AG04449 (cell line): ENCODE measurements around the gene DNMBP.
"Not testable (repeated sequence)": the region's sequence is repeated elsewhere in the genome, so short reads cannot be mapped to it uniquely, and the experiment has no call there.

Source experiments
- CTCF ChIA-PET: fragments of 350-600 bp; formaldehyde crosslinking; extraction: SDS; loops from one replicate; lab custom pipeline; 2021; ENCODE audit warnings: antibody characterized with exemption; lab: Yijun Ruan, JAX
- POLR2A ChIA-PET: fragments of 400-600, 350-600 bp; formaldehyde crosslinking; extraction: SDS; loops from one replicate; lab custom pipeline; 2020; ENCODE audit warnings: antibody characterized with exemption, inconsistent platforms; lab: Yijun Ruan, JAX
- DNase-seq: peaks from one replicate; pipeline ENCODE4 v3.0.0-alpha.2; 2010; ENCODE audit warnings: low read depth, low spot score
- H3K4me3 ChIP-seq: 2 replicates; pipeline ENCODE4 v1.5.1; 2011; ENCODE audit warnings: low read depth, mild to moderate bottlenecking, control low read depth, low read length
- TF ChIP-seq, protein P1 (sequence below): IDR thresholded peaks from one replicate; pipeline ENCODE4 v1.5.1; 2011; ENCODE audit warnings: mild to moderate bottlenecking, moderate library complexity, low read length, control low read depth, inconsistent platforms; ENCODE audit not compliant: insufficient read depth; ENCODE audit errors: missing control alignments

The DNMBP gene

GRCh38 chr10:99975106-99975829 lies 34.5 kb downstream of the DNMBP start:
- no peak for DNase-seq
- TF ChIP-seq, protein P1, sequence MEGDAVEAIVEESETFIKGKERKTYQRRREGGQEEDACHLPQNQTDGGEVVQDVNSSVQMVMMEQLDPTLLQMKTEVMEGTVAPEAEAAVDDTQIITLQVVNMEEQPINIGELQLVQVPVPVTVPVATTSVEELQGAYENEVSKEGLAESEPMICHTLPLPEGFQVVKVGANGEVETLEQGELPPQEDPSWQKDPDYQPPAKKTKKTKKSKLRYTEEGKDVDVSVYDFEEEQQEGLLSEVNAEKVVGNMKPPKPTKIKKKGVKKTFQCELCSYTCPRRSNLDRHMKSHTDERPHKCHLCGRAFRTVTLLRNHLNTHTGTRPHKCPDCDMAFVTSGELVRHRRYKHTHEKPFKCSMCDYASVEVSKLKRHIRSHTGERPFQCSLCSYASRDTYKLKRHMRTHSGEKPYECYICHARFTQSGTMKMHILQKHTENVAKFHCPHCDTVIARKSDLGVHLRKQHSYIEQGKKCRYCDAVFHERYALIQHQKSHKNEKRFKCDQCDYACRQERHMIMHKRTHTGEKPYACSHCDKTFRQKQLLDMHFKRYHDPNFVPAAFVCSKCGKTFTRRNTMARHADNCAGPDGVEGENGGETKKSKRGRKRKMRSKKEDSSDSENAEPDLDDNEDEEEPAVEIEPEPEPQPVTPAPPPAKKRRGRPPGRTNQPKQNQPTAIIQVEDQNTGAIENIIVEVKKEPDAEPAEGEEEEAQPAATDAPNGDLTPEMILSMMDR, result no peak
- POLR2A ChIA-PET, result interaction anchor here (1.0 to 2.4 kb wide), 2 partner anchors 9 kb away, joined by 3 to 23 read pairs; no protein-coding TSS in a partner anchor
- no peak overlapping the region for H3K4me3 ChIP-seq
- CTCF ChIA-PET, result interaction anchor here (1.0 to 8.6 kb wide), 6 partner anchors 8 to 129 kb away, joined by 3 to 72 read pairs (median 25); partner anchors contain the start of gene DNMBP

DNA sequence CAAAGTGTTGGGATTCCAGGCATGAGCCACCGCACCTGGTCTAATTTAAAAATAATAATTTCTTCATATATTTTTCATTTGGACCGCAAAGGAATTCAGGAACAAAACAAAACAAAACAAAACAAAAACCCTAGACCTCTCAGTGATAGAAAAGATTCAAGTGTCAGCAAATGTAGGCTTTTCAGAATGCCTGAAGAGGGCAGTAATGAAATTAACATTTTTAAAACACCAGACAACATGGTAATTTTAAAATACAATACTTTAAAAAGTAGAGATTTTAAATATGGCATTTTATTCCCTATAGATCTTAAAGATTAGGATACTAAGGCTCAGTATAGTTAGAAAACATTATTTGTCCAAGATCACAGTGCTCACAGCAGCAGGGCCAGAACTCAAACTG lies 36.6 kb downstream of the DNMBP start:
- DNase-seq, result no peak
- TF ChIP-seq, protein P1, result peak; percentile 24
- H3K4me3 ChIP-seq, result no peak overlapping the region
- ChIA-PET CTCF (interaction anchor here (5.1 kb wide), 1 partner anchor 72 kb away, joined by 39 read pairs; no protein-coding TSS in a partner anchor), POLR2A (no interaction called here)

DNA sequence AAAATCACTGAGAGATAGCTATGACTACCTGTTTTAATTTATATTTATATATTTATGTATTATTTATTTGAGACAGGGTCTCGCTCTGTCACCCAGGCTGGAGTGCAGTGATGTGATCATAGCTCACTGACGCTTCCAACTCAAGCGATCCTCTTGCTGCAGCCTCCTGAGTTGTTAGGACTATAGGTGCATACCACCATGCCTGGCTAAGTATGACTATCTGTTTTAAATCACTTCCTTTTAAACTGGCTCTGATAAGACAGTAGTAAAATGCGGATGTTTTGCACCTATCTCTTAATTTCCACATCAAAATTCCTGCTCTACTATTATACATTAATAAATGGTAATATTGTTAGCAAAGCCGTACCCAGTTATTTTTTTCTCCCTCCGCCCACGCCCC lies 41.8 kb downstream of the DNMBP start:
- ChIA-PET POLR2A (no interaction called here), CTCF (interaction anchor here (0.7 to 4.4 kb wide), 3 partner anchors 41 to 122 kb away, joined by 3 to 28 read pairs (median 5); partner anchors contain the start of gene DNMBP)
- TF ChIP-seq, protein P1, result no peak
- DNase-seq, result no peak
- no peak overlapping the region for H3K4me3 ChIP-seq

DNA sequence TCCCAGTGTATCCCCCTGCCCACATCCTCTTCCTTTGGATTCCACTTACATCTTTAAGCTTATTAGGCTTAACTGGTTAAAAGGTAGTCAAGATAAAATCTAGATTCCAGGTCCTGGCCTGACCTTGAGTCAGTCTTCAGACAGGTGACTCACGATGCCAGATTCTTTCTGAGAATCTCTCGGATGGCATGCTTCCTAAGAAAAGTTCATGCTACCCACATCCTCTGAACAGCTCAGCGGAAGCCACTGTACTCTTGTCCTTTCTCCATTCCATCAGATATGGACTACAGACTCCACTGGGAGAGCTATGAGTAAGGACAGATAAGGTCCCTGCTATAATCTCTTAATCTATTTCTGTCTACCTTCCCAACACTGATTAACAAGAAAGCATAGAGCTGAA lies 43.4 kb downstream of the DNMBP start:
- TF ChIP-seq, protein P1, result no peak
- ChIA-PET CTCF (interaction anchor here (0.8 to 4.4 kb wide), 14 partner anchors 9 to 119 kb away, joined by 3 to 62 read pairs (median 8); partner anchors contain the start of gene DNMBP), POLR2A (interaction anchor here (0.7 to 1.5 kb wide), 7 partner anchors 9 to 60 kb away, joined by 3 to 23 read pairs (median 4); partner anchors contain the start of gene DNMBP)
- DNase-seq, result peak; percentile 74
- no peak overlapping the region for H3K4me3 ChIP-seq

DNA sequence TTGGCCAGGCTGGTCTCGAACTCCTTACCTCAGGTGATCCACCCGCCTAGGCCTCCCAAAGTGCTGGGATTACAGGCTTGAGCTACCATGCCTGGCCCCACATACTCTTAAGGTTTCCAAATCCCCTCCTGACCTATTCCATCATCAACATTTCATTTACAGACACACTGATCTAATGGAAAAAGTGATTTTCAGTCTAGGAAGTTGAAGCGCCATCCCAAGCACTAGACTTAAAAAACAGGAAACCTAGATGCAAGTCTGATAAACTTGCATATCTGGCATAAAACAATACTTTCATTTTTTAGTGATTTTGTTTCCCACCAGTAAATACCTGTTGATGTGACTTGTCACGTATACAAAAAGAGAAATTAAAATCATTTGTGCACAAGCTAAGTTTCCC lies 44.0 kb downstream of the DNMBP start:
- POLR2A ChIA-PET, result interaction anchor here (0.7 to 1.5 kb wide), 7 partner anchors 9 to 60 kb away, joined by 3 to 23 read pairs (median 4); partner anchors contain the start of gene DNMBP
- H3K4me3 ChIP-seq, result no peak overlapping the region
- TF ChIP-seq, protein P1, result no peak
- DNase-seq, result no peak
- CTCF ChIA-PET, result interaction anchor here (0.8 to 4.4 kb wide), 17 partner anchors 8 to 118 kb away, joined by 3 to 62 read pairs (median 7); partner anchors contain the start of gene DNMBP

- CTCF ChIA-PET, result interaction anchor here (0.9 to 4.4 kb wide), 19 partner anchors 11 to 118 kb away, joined by 3 to 62 read pairs (median 6); partner anchors contain the start of gene DNMBP
- TF ChIP-seq, protein P1, result peak; percentile 16
- POLR2A ChIA-PET, result interaction anchor here (0.9 kb wide), 1 partner anchor 12 kb away, joined by 3 read pairs; no protein-coding TSS in a partner anchor
- DNase-seq, result no peak
- no peak overlapping the region for H3K4me3 ChIP-seq
Observed at GRCh38 chr10:99964791-99965190, 45.0 kb downstream of the DNMBP start.

- DNase-seq, POLR2A ChIA-PET, H3K4me3 ChIP-seq: not testable (repeated sequence)
- CTCF ChIA-PET, result interaction anchor here (3.4 to 3.5 kb wide), 3 partner anchors 13 to 116 kb away, joined by 30 to 62 read pairs (median 32); no protein-coding TSS in a partner anchor
Observed at GRCh38 chr10:99963467-99964165, 46.1 kb downstream of the DNMBP start.
